Activated T-cell treated with anti-CD3 and anti-CD28 coated beads, Interleukin-2, amount 50 U/mL, for 24 hours (primary cell): ENCODE data around the gene B3GALT6.
"Not testable (repeated sequence)": the region's sequence is repeated elsewhere in the genome, so short reads cannot be mapped to it uniquely, and the experiment has no call there.

Experiments
- DNase-seq: peaks from one replicate; pipeline ENCODE4 v3.0.0-alpha.2; 2020
- H3K27ac Mint-ChIP-seq: 2 replicates; pipeline ENCODE4 v1.8.0; 2020; ENCODE audit warnings: mild to moderate bottlenecking, mixed read lengths
- H3K27me3 Mint-ChIP-seq: 2 replicates; pipeline ENCODE4 v1.8.0; 2020; ENCODE audit warnings: mixed read lengths
- H3K36me3 Mint-ChIP-seq: 2 replicates; pipeline ENCODE4 v1.8.0; 2020; ENCODE audit warnings: low read depth, mixed read lengths
- H3K4me1 Mint-ChIP-seq: 2 replicates; pipeline ENCODE4 v1.8.0; 2020; ENCODE audit warnings: low read depth, mixed read lengths
- H3K4me3 Mint-ChIP-seq: 2 replicates; pipeline ENCODE4 v1.8.0; 2020; ENCODE audit warnings: mild to moderate bottlenecking, moderate library complexity, mixed read lengths
- H3K9me3 Mint-ChIP-seq: 2 replicates; pipeline ENCODE4 v1.8.0; 2020; ENCODE audit warnings: mixed read lengths

B3GALT6 gene

GRCh38 chr1:1248009-1248913, 16.2 kb downstream of the B3GALT6 start:
- peaks cover 17% of the 10 kb centered on the region for H3K4me1 Mint-ChIP-seq
- H3K9me3 Mint-ChIP-seq, DNase-seq, H3K27ac Mint-ChIP-seq, H3K27me3 Mint-ChIP-seq, H3K4me3 Mint-ChIP-seq: not testable (repeated sequence)
- peaks cover 23% of the 10 kb centered on the region for H3K36me3 Mint-ChIP-seq

- Mint-ChIP-seq H3K27me3 (peaks cover 2% of the 10 kb centered on the region), H3K9me3 (no peaks in the 10 kb centered on the region), H3K4me1 (peaks cover 17% of the 10 kb centered on the region), H3K36me3 (peaks cover 43% of the 10 kb centered on the region), H3K4me3 (peak overlapping the region; percentile 32), H3K27ac (peak overlapping the region; percentile 94)
- peak; percentile 82 for DNase-seq
Observed at GRCh38 chr1:1250786-1251284, 18.8 kb downstream of the B3GALT6 start.

- no peak for DNase-seq
- H3K27me3 Mint-ChIP-seq: no peaks in the 10 kb centered on the region
- no peak overlapping the region for H3K4me3 Mint-ChIP-seq
- H3K9me3 Mint-ChIP-seq: no peaks in the 10 kb centered on the region
- peak overlapping the region; percentile 54 for H3K27ac Mint-ChIP-seq
- H3K4me1 Mint-ChIP-seq: peaks cover 17% of the 10 kb centered on the region
- peaks cover 64% of the 10 kb centered on the region for H3K36me3 Mint-ChIP-seq
Observed at GRCh38 chr1:1253314-1253713, 21.3 kb downstream of the B3GALT6 start.

GRCh38 chr1:1253972-1254666, 22.1 kb downstream of the B3GALT6 start:
- no peak overlapping the region for H3K4me3 Mint-ChIP-seq
- H3K4me1 Mint-ChIP-seq: peaks cover 17% of the 10 kb centered on the region
- peaks cover 71% of the 10 kb centered on the region for H3K36me3 Mint-ChIP-seq
- H3K27ac Mint-ChIP-seq: no peak overlapping the region
- H3K9me3 Mint-ChIP-seq: no peaks in the 10 kb centered on the region
- H3K27me3 Mint-ChIP-seq: no peaks in the 10 kb centered on the region
- DNase-seq: no peak

- no peaks in the 10 kb centered on the region for H3K27me3 Mint-ChIP-seq
- no peak overlapping the region for H3K27ac Mint-ChIP-seq
- H3K4me3 Mint-ChIP-seq: no peak overlapping the region
- H3K4me1 Mint-ChIP-seq: peaks cover 19% of the 10 kb centered on the region
- DNase-seq: no peak
- no peaks in the 10 kb centered on the region for H3K9me3 Mint-ChIP-seq
- peaks cover 76% of the 10 kb centered on the region for H3K36me3 Mint-ChIP-seq
Observed at GRCh38 chr1:1254667-1254998, 22.6 kb downstream of the B3GALT6 start.

GRCh38 chr1:1255078-1255477, 23.0 kb downstream of the B3GALT6 start:
- no peak for DNase-seq
- Mint-ChIP-seq H3K27ac (no peak overlapping the region), H3K27me3 (no peaks in the 10 kb centered on the region), H3K4me1 (peaks cover 15% of the 10 kb centered on the region), H3K9me3 (no peaks in the 10 kb centered on the region), H3K4me3 (no peak overlapping the region), H3K36me3 (peaks cover 80% of the 10 kb centered on the region)

- no peaks in the 10 kb centered on the region for H3K27me3 Mint-ChIP-seq
- H3K36me3 Mint-ChIP-seq: peaks cover 84% of the 10 kb centered on the region
- no peak overlapping the region for H3K27ac Mint-ChIP-seq
- DNase-seq: no peak
- H3K4me1 Mint-ChIP-seq: peaks cover 11% of the 10 kb centered on the region
- no peaks in the 10 kb centered on the region for H3K9me3 Mint-ChIP-seq
- no peak overlapping the region for H3K4me3 Mint-ChIP-seq
Observed at GRCh38 chr1:1255611-1256010, 23.6 kb downstream of the B3GALT6 start.

- DNase-seq: no peak
- H3K4me3 Mint-ChIP-seq: no peak overlapping the region
- H3K27ac Mint-ChIP-seq: peak overlapping the region; percentile 3
- H3K27me3 Mint-ChIP-seq: no peaks in the 10 kb centered on the region
- H3K4me1 Mint-ChIP-seq: peaks cover 13% of the 10 kb centered on the region
- peaks cover 89% of the 10 kb centered on the region for H3K36me3 Mint-ChIP-seq
- no peaks in the 10 kb centered on the region for H3K9me3 Mint-ChIP-seq
Observed at GRCh38 chr1:1256956-1257871, 25.2 kb downstream of the B3GALT6 start.

- Mint-ChIP-seq H3K27ac (no peak overlapping the region), H3K4me1 (peaks cover 21% of the 10 kb centered on the region), H3K36me3 (peaks cover 91% of the 10 kb centered on the region), H3K27me3 (no peaks in the 10 kb centered on the region), H3K4me3 (no peak overlapping the region), H3K9me3 (no peaks in the 10 kb centered on the region)
- DNase-seq: no peak
Observed at GRCh38 chr1:1259119-1259488, 27.1 kb downstream of the B3GALT6 start.

- Mint-ChIP-seq H3K4me3 (no peak overlapping the region), H3K27me3 (no peaks in the 10 kb centered on the region), H3K36me3 (peaks cover 94% of the 10 kb centered on the region), H3K9me3 (no peaks in the 10 kb centered on the region), H3K27ac (no peak overlapping the region), H3K4me1 (peaks cover 21% of the 10 kb centered on the region)
- no peak for DNase-seq
Observed at GRCh38 chr1:1259540-1259939, 27.5 kb downstream of the B3GALT6 start.

GRCh38 chr1:1259951-1260600, 28.0 kb downstream of the B3GALT6 start:
- Mint-ChIP-seq H3K27ac (peak overlapping the region; percentile 77), H3K4me3 (no peak overlapping the region), H3K4me1 (peaks cover 21% of the 10 kb centered on the region), H3K27me3 (no peaks in the 10 kb centered on the region), H3K9me3 (no peaks in the 10 kb centered on the region), H3K36me3 (peaks cover 94% of the 10 kb centered on the region)
- no peak for DNase-seq

- no peaks in the 10 kb centered on the region for H3K9me3 Mint-ChIP-seq
- DNase-seq: no peak
- H3K36me3 Mint-ChIP-seq: peaks cover 94% of the 10 kb centered on the region
- peak overlapping the region; percentile 77 for H3K27ac Mint-ChIP-seq
- peaks cover 24% of the 10 kb centered on the region for H3K4me1 Mint-ChIP-seq
- no peak overlapping the region for H3K4me3 Mint-ChIP-seq
- no peaks in the 10 kb centered on the region for H3K27me3 Mint-ChIP-seq
Observed at GRCh38 chr1:1260843-1261560, 29.0 kb downstream of the B3GALT6 start.

GRCh38 chr1:1262071-1262470, 30.0 kb downstream of the B3GALT6 start:
- H3K9me3 Mint-ChIP-seq: no peaks in the 10 kb centered on the region
- H3K27me3 Mint-ChIP-seq: no peaks in the 10 kb centered on the region
- no peak overlapping the region for H3K4me3 Mint-ChIP-seq
- peaks cover 25% of the 10 kb centered on the region for H3K4me1 Mint-ChIP-seq
- H3K36me3 Mint-ChIP-seq: peaks cover 91% of the 10 kb centered on the region
- no peak overlapping the region for H3K27ac Mint-ChIP-seq
- no peak for DNase-seq
